Right lung (tissue), 5 donors: Measurements from ENCODE around the gene ETV2. TPM values are rescaled to one million over a fixed set of nuclear protein-coding genes. Genes with fewer than 3 reads are reported as not detected.
"Not testable (repeated sequence)": the region's sequence is repeated elsewhere in the genome, so short reads cannot be mapped to it uniquely, and the experiment has no call there.

ENCODE experiments used
- DNase-seq, 2 donors: peaks; one replicate each; pipeline ENCODE4 v3.0.0-alpha.2; 2013
- polyA plus RNA-seq, 5 donors: library from polyadenylated mRNA; unstranded; fragments of 120-200 nt; gene quantifications; one replicate each; pipeline versions ENCODE4 v1.2.1 to v1.2.3, GENCODE V29; 2013; ENCODE audit warnings: inconsistent platforms in 1 of 5, low replicate concordance in 1 of 5; ENCODE audit not compliant: insufficient read length in 5 of 5, insufficient read depth in 1 of 5

The ETV2 gene
- polyA plus RNA-seq, 5 donors, result 1.5 to 4.6 (median 2.0) TPM

DNA sequence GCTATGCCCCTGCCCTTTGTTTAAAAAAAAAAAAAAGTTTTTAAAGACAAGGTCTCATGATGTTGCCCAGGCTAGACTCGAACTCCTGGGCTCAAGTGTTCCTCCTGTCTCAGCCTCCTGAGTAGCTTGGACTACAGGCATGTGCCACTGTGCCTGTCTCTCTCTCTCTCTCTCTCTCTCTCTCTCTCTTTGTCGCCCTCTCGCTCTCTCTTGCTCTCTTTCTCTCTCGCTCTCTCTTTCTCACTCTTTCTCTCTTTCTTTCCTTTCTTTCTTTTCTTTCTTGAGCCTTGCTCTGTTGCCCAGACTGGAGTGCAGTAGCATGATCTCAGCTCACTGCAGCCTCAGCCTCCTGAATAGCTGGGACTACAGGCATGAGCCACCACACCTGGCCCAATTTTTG lies 14.1 kb downstream of the ETV2 start:
- no peak for DNase-seq

- no peak for DNase-seq
Measured at GRCh38 chr19:35656700-35657099, 15.2 kb downstream of the ETV2 start.

DNA sequence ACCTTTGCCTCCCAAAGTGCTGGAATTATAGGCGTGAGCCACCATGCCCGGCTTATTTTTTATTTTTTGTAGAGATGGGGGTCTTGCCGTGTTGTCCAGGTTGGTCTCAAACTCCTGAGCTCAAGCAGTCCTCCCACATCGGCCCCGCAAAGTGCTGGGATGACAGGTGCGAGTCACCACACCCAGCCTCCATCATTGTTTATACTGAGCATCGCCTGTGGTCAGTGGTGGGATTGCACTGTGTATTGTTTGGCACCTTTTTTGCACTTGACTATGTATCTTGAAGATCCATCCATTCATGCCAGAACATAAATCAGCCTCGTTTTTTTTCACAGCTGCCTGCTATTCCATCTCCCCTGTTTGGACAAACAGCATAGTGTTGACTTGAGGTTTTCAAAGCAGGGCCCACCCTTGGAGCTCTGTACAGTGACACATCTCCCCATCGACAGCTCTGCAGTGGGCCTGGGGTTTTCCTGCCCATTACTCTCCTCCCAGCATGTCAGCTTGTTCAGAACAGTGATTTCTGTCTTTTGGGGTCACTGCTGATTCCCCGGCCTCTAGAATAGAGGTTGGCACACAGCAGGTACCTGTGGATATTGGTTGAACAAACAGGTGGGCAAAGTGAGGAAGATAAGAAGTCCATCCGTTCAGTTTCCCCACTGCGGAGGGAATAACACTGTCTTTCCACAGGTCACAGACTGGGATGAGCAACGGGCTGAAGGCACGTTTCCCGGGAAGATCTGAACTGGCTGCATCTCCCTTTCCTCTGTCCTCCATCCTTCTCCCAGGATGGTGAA lies 16.6 kb downstream of the ETV2 start:
- DNase-seq, result no peak

DNA sequence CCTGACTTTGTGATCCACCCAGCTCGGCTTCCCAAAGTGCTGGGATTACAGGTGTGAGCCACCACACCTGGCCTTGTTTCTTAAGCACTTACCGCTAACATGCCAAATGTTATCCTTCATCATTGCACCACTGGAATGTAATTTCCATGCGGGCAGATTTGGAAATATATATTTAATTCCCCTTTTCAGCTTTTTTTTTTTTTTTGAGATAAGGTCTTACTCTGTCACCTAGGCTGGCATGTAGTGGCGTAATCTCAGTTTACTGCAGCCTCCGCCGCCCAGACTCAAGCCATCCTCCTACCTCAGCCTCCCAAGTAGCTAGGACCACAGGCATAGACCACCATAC lies 20.4 kb downstream of the ETV2 start:
- DNase-seq, result no peak

DNA sequence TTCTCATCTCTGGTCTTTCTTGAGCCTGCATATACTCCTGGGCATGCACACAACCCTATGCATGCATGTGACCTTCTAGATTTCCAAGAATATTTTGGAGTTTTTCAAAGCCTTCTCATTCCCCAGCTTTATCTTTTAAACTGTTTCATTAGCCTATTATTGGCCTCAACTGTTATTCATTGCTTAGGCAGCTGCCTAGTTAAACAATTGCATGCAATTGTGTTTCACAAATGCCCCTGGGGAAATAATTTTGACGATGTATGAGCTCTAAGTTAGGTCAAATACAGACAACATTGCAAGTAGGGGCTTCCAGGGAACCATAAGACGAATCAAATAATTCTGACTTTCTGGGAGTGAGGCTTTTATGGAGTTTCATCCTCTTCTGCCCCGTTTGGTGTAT lies 22.4 kb downstream of the ETV2 start:
- DNase-seq, result no peak

DNA sequence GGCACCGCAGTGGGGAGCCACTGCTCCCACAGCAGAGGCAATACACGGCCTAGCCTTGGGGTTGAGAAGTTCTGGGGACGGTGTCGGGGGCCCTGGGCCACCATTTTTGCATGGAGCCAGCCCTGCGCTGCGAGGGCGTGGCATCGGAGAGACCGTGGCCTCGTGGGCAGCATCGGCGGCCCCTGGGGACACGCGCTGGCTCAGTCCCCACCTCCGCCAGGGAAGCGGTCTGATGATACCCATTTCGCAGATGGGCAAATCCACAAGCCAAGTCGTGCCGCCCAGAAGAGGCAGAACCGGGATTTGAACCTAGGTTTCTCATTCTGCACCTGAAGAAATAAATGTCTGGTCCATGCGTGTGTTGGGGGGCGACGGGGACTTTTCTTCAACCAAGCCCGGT lies 23.6 kb downstream of the ETV2 start:
- DNase-seq, result no peak

GRCh38 chr19:35665604-35666003 lies 24.1 kb downstream of the ETV2 start:
- no peak for DNase-seq

GRCh38 chr19:35666251-35666913 lies 24.8 kb downstream of the ETV2 start, which contains the start of gene UPK1A:
Gene UPK1A, plus strand, starts transcription at chr19:35666517. Its CDS starts 296 bp downstream, at chr19:35666813.
- DNase-seq, result no peak

GRCh38 chr19:35669566-35669965 lies 28.0 kb downstream of the ETV2 start:
- DNase-seq, result no peak

- DNase-seq, result no peak
Measured at GRCh38 chr19:35669974-35670373, 28.4 kb downstream of the ETV2 start.

DNA sequence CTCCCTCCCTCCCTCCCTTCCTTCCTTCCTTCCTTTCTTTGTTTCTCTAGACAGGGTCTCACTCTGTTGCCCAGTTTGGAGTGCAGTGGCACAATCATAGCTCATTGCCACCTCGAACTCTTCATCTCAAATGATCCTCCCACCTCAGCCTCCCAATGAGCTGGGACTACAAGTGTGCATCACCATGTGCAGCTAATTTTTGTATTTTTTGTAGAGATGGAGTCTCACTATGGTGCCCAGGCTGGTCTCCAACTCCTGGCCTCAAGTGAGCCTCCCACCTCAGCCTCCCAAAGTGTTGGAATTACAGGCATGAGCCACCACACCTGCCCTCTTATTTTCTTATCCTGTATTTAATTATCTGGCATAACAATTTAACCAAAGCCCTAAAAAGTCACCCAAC lies 29.1 kb downstream of the ETV2 start:
- no peak for DNase-seq

DNA sequence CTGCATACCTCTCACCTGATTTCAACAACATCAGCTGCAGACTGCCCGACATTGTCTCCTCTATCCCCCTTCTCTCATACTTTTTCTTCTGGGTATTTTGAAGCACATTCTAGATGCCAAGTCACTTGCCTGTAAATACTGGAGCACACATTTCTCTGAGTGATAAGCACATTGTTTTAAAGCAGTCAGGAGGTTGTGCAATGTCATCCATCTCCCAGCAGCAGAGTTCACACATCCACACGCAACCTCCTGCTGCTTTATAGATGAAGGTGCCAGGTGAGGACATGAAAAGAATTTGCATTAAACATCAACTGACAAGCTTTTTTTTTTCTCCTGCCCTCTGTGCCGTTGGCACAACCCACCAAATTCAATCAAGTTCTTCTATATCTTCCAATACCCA lies 30.3 kb downstream of the ETV2 start:
- no peak for DNase-seq

DNA sequence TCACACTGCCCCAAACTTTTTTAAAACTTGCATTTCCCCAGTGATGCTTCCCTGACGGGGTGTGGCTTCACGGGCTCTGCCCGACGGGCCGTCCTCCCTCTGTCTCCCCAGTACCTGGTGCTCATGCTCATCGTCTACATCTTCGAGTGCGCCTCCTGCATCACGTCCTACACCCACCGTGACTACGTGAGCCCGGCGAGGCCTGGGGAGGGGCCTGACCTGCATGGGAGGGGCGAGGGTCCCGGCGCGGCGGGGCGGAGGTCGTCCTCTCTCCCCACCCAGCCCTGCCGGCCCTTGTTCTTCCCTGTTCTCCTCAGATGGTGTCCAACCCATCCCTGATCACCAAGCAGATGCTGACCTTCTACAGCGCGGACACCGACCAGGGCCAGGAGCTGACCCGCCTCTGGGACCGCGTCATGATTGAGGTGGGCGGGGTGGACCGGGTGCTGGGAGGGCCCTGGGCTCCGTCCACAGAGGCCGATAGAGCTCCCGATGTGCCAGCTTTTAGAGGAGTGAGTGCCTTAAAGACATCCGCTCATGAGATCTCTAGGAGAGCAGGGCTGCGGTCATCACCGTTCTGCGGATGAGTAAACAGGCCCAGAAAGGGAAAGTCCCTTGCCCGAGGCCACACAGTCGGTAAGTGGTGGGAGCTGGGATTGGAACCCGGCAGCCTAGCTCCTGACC lies 31.7 kb downstream of the ETV2 start:
- DNase-seq, result no peak

GRCh38 chr19:35675589-35676140 lies 34.1 kb downstream of the ETV2 start:
- no peak for DNase-seq

DNA sequence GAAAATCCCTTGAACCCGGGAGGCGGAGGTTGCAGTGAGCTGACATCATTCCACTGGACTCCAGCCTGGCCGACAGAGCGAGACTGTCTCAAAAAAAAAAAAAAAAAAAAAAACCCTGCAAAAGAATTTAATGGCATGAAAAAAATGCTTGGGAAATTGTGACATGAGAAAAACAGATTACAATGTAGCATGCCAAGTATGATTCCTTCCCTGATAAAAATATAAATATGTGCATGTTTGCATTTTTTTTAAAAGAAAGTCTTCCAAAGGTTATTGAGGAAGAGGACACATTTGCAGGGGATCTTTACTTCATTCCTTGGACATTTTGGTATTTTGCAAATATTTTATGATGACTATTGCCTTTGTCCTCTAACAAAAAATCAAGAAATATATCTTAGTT lies 48.3 kb downstream of the ETV2 start:
- DNase-seq, result no peak

DNA sequence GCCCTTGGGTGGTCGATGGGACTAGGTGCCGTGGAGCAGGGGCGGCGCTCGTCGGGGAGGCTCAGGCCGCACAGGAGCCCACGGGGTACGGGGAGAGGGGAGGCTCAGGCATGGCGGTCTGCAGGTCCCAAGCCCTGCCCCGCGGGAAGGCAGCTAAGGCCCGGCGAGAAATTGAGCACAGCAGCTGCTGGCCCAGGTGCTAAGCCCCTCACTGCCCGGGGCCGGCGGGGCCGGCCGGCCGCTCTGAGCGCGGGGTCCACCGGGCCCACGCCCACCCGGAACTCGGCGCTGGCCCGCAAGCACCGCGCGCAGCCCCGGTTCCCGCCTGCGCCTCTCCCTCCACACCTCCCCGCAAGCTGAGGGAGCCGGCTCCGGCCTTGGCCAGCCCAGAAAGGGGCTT lies 49.6 kb downstream of the ETV2 start:
- not testable (repeated sequence) for DNase-seq

GRCh38 chr19:35692010-35692409 lies 50.5 kb downstream of the ETV2 start:
- no peak for DNase-seq

DNA sequence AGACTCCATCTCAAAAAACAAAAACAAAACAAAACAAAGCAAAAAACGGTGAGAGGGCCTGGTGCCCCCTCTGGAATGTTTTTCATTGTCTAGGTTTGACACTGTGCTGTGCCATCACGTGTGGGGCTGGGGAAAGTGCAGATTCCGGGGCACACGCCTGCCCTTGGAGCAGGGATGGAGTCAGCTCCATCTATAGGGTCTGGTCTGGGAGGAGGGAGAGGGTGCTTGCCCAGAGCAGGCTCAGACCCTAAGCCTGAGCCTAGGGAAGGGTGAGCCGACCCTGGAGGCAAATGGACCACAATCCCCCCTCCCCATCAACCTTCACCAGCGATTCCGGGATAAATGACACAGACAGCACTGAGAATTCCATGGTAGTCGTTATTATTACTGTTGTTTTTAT lies 51.9 kb downstream of the ETV2 start:
- DNase-seq, result no peak

DNA sequence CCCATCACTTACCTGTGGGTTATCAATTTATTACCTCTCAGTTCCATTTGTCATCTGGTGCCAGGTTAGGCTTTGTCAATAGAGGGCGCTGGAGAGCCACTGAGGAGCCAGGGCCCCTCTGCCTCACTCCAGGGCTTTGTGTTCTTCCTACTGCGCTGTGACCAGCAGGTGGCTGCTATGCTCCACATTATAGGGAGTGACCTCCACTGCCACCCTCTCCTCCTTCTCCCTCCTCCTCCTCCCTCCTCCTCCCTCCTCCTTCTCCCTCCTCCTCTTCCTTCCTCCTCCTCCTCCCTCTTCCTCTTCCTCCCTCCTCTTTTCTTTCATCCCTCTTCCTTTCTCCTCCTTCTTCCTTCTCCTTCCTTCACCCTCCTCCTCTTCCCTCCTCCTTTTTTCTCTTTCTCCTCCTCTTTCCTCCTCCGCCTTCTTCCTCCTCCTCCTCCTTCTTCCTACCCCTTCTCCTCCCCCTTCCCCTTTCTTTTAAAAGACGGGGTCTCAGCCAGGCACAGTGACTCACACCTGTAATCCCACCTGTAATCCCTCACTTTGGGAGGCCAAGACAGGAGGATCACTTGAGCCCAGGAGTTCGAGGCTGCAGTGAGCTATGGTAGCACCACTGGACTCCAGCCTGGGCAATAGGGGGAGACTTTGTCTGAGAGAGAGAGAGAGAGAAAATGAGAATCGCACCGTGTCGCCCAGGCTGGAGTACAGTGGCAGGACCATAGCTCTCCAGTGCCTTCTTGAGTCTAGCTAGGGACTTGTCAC lies 52.5 kb downstream of the ETV2 start:
- DNase-seq, result peak; percentile 64 to 74
